HEK293 (cell line): ENCODE data around the gene ELOVL5.

ENCODE experiments used
- CTCF ChIA-PET: fragments of 350-600 bp; formaldehyde crosslinking; extraction: SDS; loops from one replicate; lab custom pipeline; 2021; ENCODE audit warnings: antibody characterized with exemption; lab: Yijun Ruan, JAX
- POLR2A ChIA-PET: fragments of 300-600 bp; formaldehyde crosslinking; extraction: SDS; loops from one replicate; lab custom pipeline; 2020; ENCODE audit warnings: antibody characterized with exemption, inconsistent platforms; lab: Yijun Ruan, JAX
- H3K27ac ChIP-seq: fragments of 200-500 bp; sonication (Bioruptor generic); 2 replicates; pipeline ENCODE4 v1.5.1; 2014; ENCODE audit warnings: low read depth, low read length, control low read depth, inconsistent platforms; ENCODE audit errors: extremely low read depth
- H3K36me3 ChIP-seq, 2 experiments: fragments of 200-500 bp in 1 of 2; sonication (Bioruptor generic) in 1 of 2; 1 replicate in 1 of 2; 2 replicates in 1 of 2; pipeline ENCODE4 v1.5.1; 2014 to 2017; ENCODE audit warnings: inconsistent platforms in 2 of 2, low read length in 2 of 2; ENCODE audit not compliant: control insufficient read depth in 2 of 2, insufficient read depth in 1 of 2
- H3K4me1 ChIP-seq: fragments of 200-500 bp; sonication (Bioruptor generic); 2 replicates; pipeline ENCODE4 v1.5.1; 2014; ENCODE audit warnings: mild to moderate bottlenecking, low read length, inconsistent platforms; ENCODE audit not compliant: control insufficient read depth, insufficient read depth
- H3K4me3 ChIP-seq: 2 replicates; pipeline ENCODE4 v1.5.1; 2011; ENCODE audit warnings: low read depth, mild to moderate bottlenecking, control low read depth, low read length, moderate library complexity
- H3K9me3 ChIP-seq: fragments of 200-500 bp; sonication (Bioruptor generic); 2 replicates; pipeline ENCODE4 v1.5.1; 2014; ENCODE audit warnings: low read depth, low read length, inconsistent platforms; ENCODE audit not compliant: control insufficient read depth, insufficient read depth
- GFI1B ChIP-seq: fragments of 450-650 bp; formaldehyde crosslinking; IDR thresholded peaks from 2 replicates; pipeline ENCODE4 v1.5.1; 2016; ENCODE audit warnings: missing biosample characterization, missing genetic modification characterization
- GLIS2 ChIP-seq: fragments of 450-650 bp; formaldehyde crosslinking; IDR thresholded peaks from 2 replicates; pipeline ENCODE4 v1.5.1; 2016; ENCODE audit warnings: missing biosample characterization, missing genetic modification characterization
- PRDM1 ChIP-seq: fragments of 450-650 bp; formaldehyde crosslinking; IDR thresholded peaks from 2 replicates; pipeline ENCODE4; 2016; ENCODE audit warnings: missing biosample characterization, missing genetic modification characterization
- TRIM28 ChIP-seq: IDR thresholded peaks from 2 replicates; pipeline ENCODE4 v1.6.1; 2011; ENCODE audit warnings: low read length, control low read depth, borderline replicate concordance
- ZBTB1 ChIP-seq: fragments of 450-650 bp; formaldehyde crosslinking; IDR thresholded peaks from 2 replicates; pipeline ENCODE4 v1.5.1; 2016; ENCODE audit warnings: missing biosample characterization, missing genetic modification characterization
- ZBTB20 ChIP-seq: fragments of 450-650 bp; formaldehyde crosslinking; IDR thresholded peaks from 2 replicates; pipeline ENCODE4 v1.5.1; 2016; ENCODE audit warnings: missing biosample characterization, missing genetic modification characterization
- ZBTB8A ChIP-seq: fragments of 450-650 bp; formaldehyde crosslinking; IDR thresholded peaks from 2 replicates; pipeline ENCODE4 v1.5.1; 2016; ENCODE audit warnings: missing biosample characterization, missing genetic modification characterization
- ZIC2 ChIP-seq: fragments of 450-650 bp; formaldehyde crosslinking; IDR thresholded peaks from 2 replicates; pipeline ENCODE4 v1.5.1; 2016; ENCODE audit warnings: missing biosample characterization, missing genetic modification characterization
- ZNF138 ChIP-seq: fragments of 450-650 bp; formaldehyde crosslinking; IDR thresholded peaks from 2 replicates; pipeline ENCODE4 v1.5.1; 2016; ENCODE audit warnings: missing biosample characterization, missing genetic modification characterization, borderline replicate concordance
- ZNF175 ChIP-seq: fragments of 450-650 bp; formaldehyde crosslinking; IDR thresholded peaks from 2 replicates; pipeline ENCODE4 v1.5.1; 2016; ENCODE audit warnings: missing biosample characterization, missing genetic modification characterization
- ZNF335 ChIP-seq: fragments of 450-650 bp; formaldehyde crosslinking; conservative IDR thresholded peaks from 2 replicates; pipeline ENCODE4 v1.5.1; 2016; ENCODE audit warnings: missing biosample characterization, missing genetic modification characterization
- ZNF366 ChIP-seq: fragments of 450-650 bp; formaldehyde crosslinking; conservative IDR thresholded peaks from 2 replicates; pipeline ENCODE4 v1.5.1; 2016; ENCODE audit warnings: missing biosample characterization, missing genetic modification characterization
- ZNF518A ChIP-seq: fragments of 450-650 bp; formaldehyde crosslinking; conservative IDR thresholded peaks from 2 replicates; pipeline ENCODE4 v1.5.1; 2016; ENCODE audit warnings: low read depth, missing biosample characterization, missing genetic modification characterization
- ZNF558 ChIP-seq: fragments of 450-650 bp; formaldehyde crosslinking; IDR thresholded peaks from 2 replicates; pipeline ENCODE4 v1.5.1; 2016; ENCODE audit warnings: missing biosample characterization, missing genetic modification characterization
- ZNF561 ChIP-seq: fragments of 450-650 bp; IDR thresholded peaks from 2 replicates; pipeline ENCODE4 v1.5.1; 2018; ENCODE audit warnings: missing biosample characterization, missing genetic modification characterization, borderline replicate concordance
- ZNF639 ChIP-seq: fragments of 450-650 bp; formaldehyde crosslinking; IDR thresholded peaks from 2 replicates; pipeline ENCODE4 v1.5.1; 2016; ENCODE audit warnings: missing biosample characterization, missing genetic modification characterization
- ZNF645 ChIP-seq: fragments of 450-650 bp; formaldehyde crosslinking; IDR thresholded peaks from 2 replicates; pipeline ENCODE4; 2016; ENCODE audit warnings: missing biosample characterization, missing genetic modification characterization
- ZNF670 ChIP-seq: fragments of 450-650 bp; formaldehyde crosslinking; IDR thresholded peaks from 2 replicates; pipeline ENCODE4 v1.5.1; 2016; ENCODE audit warnings: missing biosample characterization, missing genetic modification characterization, low read depth
- ZNF776 ChIP-seq: fragments of 450-650 bp; formaldehyde crosslinking; IDR thresholded peaks from 2 replicates; pipeline ENCODE4 v1.5.0; 2017; ENCODE audit warnings: missing biosample characterization, missing genetic modification characterization, borderline replicate concordance
- ZSCAN30 ChIP-seq: fragments of 450-650 bp; IDR thresholded peaks from 2 replicates; pipeline ENCODE4 v1.5.1; 2018; ENCODE audit warnings: missing biosample characterization, mild to moderate bottlenecking, missing genetic modification characterization, moderate library complexity
- ZXDB ChIP-seq: fragments of 450-650 bp; formaldehyde crosslinking; IDR thresholded peaks from 2 replicates; pipeline ENCODE4 v1.5.1; 2016; ENCODE audit warnings: missing biosample characterization, missing genetic modification characterization
- TF ChIP-seq, protein P1 (sequence below): fragments of 450-650 bp; formaldehyde crosslinking; IDR thresholded peaks from 2 replicates; pipeline ENCODE4 v1.5.1; 2016; ENCODE audit warnings: missing biosample characterization, missing genetic modification characterization, borderline replicate concordance
- TF ChIP-seq, protein P2 (sequence below): fragments of 450-650 bp; formaldehyde crosslinking; IDR thresholded peaks from 2 replicates; pipeline ENCODE4 v1.5.1; 2017; ENCODE audit warnings: missing biosample characterization, missing genetic modification characterization

The ELOVL5 gene

GRCh38 chr6:53327017-53327395 is 21.7 kb downstream of the ELOVL5 start (continued):
- TF ChIP-seq ZNF639 (tag by site-specific recombination): no peak
- 0 out of 2 replicates have a peak, but pooled peaks have one; percentile 3 for TF ChIP-seq ZNF335 (tag by site-specific recombination)
- no peak for TF ChIP-seq ZNF558 (tag by site-specific recombination)
- no peak for TF ChIP-seq ZNF518A (tag by site-specific recombination)
- TF ChIP-seq ZBTB20 (tag by site-specific recombination): no peak
- TF ChIP-seq ZNF366 (tag by site-specific recombination): no peak
- TF ChIP-seq, all 188 proteins: peak for 3

- Histone ChIP-seq H3K4me1 (peaks cover 36% of the 10 kb centered on the region), H3K4me3 (no peak overlapping the region), H3K9me3 (no peaks in the 10 kb centered on the region), H3K27ac (peak overlapping the region; percentile 32; the same call in 1 of the 2 replicates), H3K36me3 (no peaks in the 10 kb centered on the region; a peak in 1 of 3 replicates)
- ChIA-PET CTCF (interaction anchor here (0.5 to 2.1 kb wide), 7 partner anchors 10 to 365 kb away, joined by 3 to 7 read pairs (median 3); no protein-coding TSS in a partner anchor), POLR2A (interaction anchor here (0.6 to 1.0 kb wide), 2 partner anchors 12 to 14 kb away, joined by 3 read pairs; no protein-coding TSS in a partner anchor)
- no peak for TF ChIP-seq ZBTB1
- TF ChIP-seq, protein P1, sequence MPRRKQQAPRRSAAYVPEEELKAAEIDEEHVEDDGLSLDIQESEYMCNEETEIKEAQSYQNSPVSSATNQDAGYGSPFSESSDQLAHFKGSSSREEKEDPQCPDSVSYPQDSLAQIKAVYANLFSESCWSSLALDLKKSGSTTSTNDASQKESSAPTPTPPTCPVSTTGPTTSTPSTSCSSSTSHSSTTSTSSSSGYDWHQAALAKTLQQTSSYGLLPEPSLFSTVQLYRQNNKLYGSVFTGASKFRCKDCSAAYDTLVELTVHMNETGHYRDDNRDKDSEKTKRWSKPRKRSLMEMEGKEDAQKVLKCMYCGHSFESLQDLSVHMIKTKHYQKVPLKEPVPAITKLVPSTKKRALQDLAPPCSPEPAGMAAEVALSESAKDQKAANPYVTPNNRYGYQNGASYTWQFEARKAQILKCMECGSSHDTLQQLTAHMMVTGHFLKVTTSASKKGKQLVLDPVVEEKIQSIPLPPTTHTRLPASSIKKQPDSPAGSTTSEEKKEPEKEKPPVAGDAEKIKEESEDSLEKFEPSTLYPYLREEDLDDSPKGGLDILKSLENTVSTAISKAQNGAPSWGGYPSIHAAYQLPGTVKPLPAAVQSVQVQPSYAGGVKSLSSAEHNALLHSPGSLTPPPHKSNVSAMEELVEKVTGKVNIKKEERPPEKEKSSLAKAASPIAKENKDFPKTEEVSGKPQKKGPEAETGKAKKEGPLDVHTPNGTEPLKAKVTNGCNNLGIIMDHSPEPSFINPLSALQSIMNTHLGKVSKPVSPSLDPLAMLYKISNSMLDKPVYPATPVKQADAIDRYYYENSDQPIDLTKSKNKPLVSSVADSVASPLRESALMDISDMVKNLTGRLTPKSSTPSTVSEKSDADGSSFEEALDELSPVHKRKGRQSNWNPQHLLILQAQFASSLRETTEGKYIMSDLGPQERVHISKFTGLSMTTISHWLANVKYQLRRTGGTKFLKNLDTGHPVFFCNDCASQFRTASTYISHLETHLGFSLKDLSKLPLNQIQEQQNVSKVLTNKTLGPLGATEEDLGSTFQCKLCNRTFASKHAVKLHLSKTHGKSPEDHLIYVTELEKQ (tag by site-specific recombination): no peak
- 0 out of 2 replicates have a peak, but pooled peaks have one; percentile 25 for TF ChIP-seq ZNF561 (tag by site-specific recombination)
- TF ChIP-seq TRIM28: no peak
- 0 out of 2 replicates have a peak, but pooled peaks have one; percentile 22 for TF ChIP-seq ZSCAN30 (tag by site-specific recombination)
- TF ChIP-seq GFI1B (tag by site-specific recombination): no peak
- TF ChIP-seq ZNF776 (tag by site-specific recombination): no peak
- TF ChIP-seq ZXDB: no peak
- TF ChIP-seq, protein P2, sequence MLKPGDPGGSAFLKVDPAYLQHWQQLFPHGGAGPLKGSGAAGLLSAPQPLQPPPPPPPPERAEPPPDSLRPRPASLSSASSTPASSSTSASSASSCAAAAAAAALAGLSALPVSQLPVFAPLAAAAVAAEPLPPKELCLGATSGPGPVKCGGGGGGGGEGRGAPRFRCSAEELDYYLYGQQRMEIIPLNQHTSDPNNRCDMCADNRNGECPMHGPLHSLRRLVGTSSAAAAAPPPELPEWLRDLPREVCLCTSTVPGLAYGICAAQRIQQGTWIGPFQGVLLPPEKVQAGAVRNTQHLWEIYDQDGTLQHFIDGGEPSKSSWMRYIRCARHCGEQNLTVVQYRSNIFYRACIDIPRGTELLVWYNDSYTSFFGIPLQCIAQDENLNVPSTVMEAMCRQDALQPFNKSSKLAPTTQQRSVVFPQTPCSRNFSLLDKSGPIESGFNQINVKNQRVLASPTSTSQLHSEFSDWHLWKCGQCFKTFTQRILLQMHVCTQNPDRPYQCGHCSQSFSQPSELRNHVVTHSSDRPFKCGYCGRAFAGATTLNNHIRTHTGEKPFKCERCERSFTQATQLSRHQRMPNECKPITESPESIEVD: peak; percentile 51
- TF ChIP-seq ZNF670 (tag by site-specific recombination): no peak
- no peak for TF ChIP-seq ZNF175
- TF ChIP-seq ZIC2 (tag by site-specific recombination): peak; percentile 84
- TF ChIP-seq ZNF138 (tag by site-specific recombination): no peak
- no peak; the same call in 1 of the 2 replicates for TF ChIP-seq GLIS2 (tag by site-specific recombination)
- TF ChIP-seq ZNF558 (tag by site-specific recombination): no peak
- TF ChIP-seq ZNF645 (tag by site-specific recombination): no peak
- peak; percentile 70 for TF ChIP-seq PRDM1
- TF ChIP-seq ZBTB8A (tag by site-specific recombination): peak; percentile 33; the same call in 1 of the 2 replicates
These were observed 22.3 kb downstream of the ELOVL5 start for GRCh38 chr6:53326372-53327016.
